Uterus (tissue), 4 donors: Measurements from ENCODE around the gene WNT11. TPM values are rescaled to one million over a fixed set of nuclear protein-coding genes. Genes with fewer than 3 reads are reported as not detected.

Source experiments
- DNase-seq, 2 donors: peaks; one replicate each; pipeline ENCODE4 v3.0.0-alpha.2; 2019 to 2020
- H3K27ac ChIP-seq, 2 donors: fragments of 200-600 bp; sonication (generic); 1 replicate in 1 of 2; 2 replicates in 1 of 2; pipeline ENCODE4 v1.5.1; 2016 to 2018
- H3K27me3 ChIP-seq, 2 donors: fragments of 200-600 bp; sonication (generic); one replicate each; pipeline ENCODE4 v1.5.1; 2018 to 2019; ENCODE audit warnings: control low read depth in 1 of 2
- H3K36me3 ChIP-seq, 2 donors: fragments of 200-600 bp; sonication (generic); one replicate each; pipeline ENCODE4 v1.5.1; 2019; ENCODE audit warnings: control low read depth in 1 of 2
- H3K4me1 ChIP-seq, 2 donors: fragments of 200-600 bp; sonication (generic); one replicate each; pipeline ENCODE4 v1.5.1; 2018 to 2019; ENCODE audit warnings: control low read depth in 1 of 2
- H3K4me3 ChIP-seq, 2 donors: fragments of 200-600 bp; sonication (generic); 1 replicate in 1 of 2; 2 replicates in 1 of 2; pipeline ENCODE4 v1.5.1; 2018 to 2019; ENCODE audit warnings: mild to moderate bottlenecking in 1 of 2
- H3K9me3 ChIP-seq, 2 donors: fragments of 200-600 bp; sonication (generic); one replicate each; pipeline ENCODE4 v1.5.1; 2019; ENCODE audit warnings: control low read depth in 1 of 2
- POLR2A ChIP-seq, 2 donors: fragments of 450-650 bp; IDR thresholded peaks; one replicate each; pipeline ENCODE4 v1.6.1; 2016; ENCODE audit warnings: antibody characterized with exemption in 2 of 2, mild to moderate bottlenecking in 1 of 2, moderate library complexity in 1 of 2
- intact Hi-C: fragments of 100-400 bp; cut with DNase I; formaldehyde crosslinking; loops from one replicate; pipeline ENCODE4 v1.15.1; 2023; ENCODE audit warnings: low total_unique reads
- total RNA-seq, 4 donors: library from RNA; depleted of rRNA in 3 of 4; stranded (reverse); fragments of >200 nt in 3 of 4; gene quantifications; one replicate each; pipeline versions ENCODE4 v1.1.0 to v1.2.4, GENCODE V29; 2014 to 2023
- TF ChIP-seq, protein P1 (sequence below), 4 experiments: fragments of 200-600 bp in 2 of 4; fragments of 450-650 bp in 2 of 4; sonication (generic) in 2 of 4; IDR thresholded peaks; one replicate each; pipeline ENCODE4 v1.5.1; 2016 to 2019; ENCODE audit warnings: antibody characterized with exemption in 4 of 4, mild to moderate bottlenecking in 2 of 4, moderate library complexity in 1 of 4
- donor health status: DM: yes; HTN: yes; CAD: no.

WNT11 gene
- total RNA-seq = 10 to 100 TPM in 2 of 4 donors, 1 to 10 TPM in 2; 5.1 to 16.7 (median 9.5) TPM

DNA sequence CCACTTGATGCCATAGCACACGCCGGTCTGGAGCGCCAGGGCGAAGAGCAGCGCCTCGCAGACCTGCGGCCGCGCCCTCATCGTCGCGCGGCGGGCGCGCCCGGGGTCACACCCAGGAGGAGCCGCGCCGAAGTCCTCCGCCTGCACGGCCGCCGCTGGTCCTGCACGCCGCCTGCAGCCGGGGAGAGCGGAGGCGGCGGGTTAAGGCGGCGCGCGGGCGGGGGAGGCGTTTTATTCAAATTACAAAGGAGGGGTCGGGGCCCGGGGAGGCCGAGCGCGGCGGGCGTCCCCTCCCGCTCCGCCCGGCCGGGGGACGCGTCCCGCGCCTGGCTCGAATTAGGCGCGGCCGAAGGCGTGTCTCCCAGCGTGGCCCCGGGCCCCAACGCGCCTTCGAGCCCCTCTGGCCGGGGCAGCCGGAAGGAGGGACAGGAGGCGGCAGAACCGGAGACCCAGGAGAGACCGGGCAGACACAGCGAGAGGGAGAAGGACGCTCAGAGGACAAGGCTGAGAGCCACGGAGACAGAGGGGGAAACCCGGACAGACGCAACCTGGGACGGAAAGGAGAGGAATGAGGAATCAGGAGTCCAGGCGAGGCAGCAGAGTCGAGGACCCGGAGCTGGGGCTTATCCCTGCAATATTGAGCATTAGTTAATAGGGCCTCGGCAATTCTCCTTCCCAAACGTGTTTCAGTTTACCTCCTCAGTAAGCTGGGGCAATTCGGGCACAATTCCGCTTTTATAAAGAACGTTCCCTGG, at the start of gene WNT11:
Gene WNT11 (minus strand): TSS at position 176 of the 755 bp plus-strand sequence. CDS start 95 bp downstream, at position 81.
- no peak for TF ChIP-seq POLR2A (IDR thresholded peaks at IDR 0.05)
- TF ChIP-seq, protein P1, sequence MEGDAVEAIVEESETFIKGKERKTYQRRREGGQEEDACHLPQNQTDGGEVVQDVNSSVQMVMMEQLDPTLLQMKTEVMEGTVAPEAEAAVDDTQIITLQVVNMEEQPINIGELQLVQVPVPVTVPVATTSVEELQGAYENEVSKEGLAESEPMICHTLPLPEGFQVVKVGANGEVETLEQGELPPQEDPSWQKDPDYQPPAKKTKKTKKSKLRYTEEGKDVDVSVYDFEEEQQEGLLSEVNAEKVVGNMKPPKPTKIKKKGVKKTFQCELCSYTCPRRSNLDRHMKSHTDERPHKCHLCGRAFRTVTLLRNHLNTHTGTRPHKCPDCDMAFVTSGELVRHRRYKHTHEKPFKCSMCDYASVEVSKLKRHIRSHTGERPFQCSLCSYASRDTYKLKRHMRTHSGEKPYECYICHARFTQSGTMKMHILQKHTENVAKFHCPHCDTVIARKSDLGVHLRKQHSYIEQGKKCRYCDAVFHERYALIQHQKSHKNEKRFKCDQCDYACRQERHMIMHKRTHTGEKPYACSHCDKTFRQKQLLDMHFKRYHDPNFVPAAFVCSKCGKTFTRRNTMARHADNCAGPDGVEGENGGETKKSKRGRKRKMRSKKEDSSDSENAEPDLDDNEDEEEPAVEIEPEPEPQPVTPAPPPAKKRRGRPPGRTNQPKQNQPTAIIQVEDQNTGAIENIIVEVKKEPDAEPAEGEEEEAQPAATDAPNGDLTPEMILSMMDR (IDR thresholded peaks at IDR 0.05) = no peak
- Histone ChIP-seq H3K27me3 (no peaks in the 10 kb centered on the region), H3K4me1 (peaks cover 0 to 36% of the 10 kb centered on the region in 2 donors), H3K4me3 (peak within 1 kb of the TSS; percentile 41 to 42), H3K27ac (peak within 1 kb of the TSS in 1 of 2 donors; percentile 29), H3K9me3 (no peaks in the 10 kb centered on the region), H3K36me3 (no peaks in the 10 kb centered on the region)
- peak; percentile 55 to 61 for DNase-seq
- intact Hi-C loops = loop anchor here (5.0 kb wide), 1 partner anchor 309 kb away; no protein-coding TSS in a partner anchor

DNA sequence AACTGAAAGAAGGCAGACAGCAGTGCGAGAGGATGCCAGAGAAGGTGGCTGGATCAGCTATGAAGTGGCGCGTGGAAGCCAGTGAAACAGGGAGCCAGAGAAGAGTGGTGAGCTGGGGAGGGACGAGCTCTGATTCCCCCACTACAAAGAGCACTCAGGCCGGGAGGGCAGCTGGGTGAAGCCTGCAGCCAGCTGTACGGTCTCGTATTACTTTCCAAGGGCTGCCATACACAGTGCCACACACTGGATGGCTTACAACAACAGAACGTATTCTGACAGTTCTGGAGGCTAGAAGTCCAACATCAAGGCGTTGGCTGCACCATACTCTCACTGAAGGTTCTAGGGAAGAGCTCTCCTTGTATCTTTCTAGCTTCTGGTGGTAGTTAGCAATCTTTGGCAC, 47.1 kb upstream of the WNT11 start:
- Histone ChIP-seq H3K4me1 (no peaks in the 10 kb centered on the region), H3K4me3 (no peak overlapping the region), H3K27me3 (no peaks in the 10 kb centered on the region), H3K36me3 (no peaks in the 10 kb centered on the region), H3K9me3 (no peaks in the 10 kb centered on the region), H3K27ac (no peak overlapping the region)
- TF ChIP-seq, protein P1 (IDR thresholded peaks at IDR 0.05) = no peak
- no peak for TF ChIP-seq POLR2A (IDR thresholded peaks at IDR 0.05)
- DNase-seq = no peak
- intact Hi-C loops = no loop called here

GRCh38 chr11:76252631-76253070, 46.3 kb upstream of the WNT11 start:
- Histone ChIP-seq H3K9me3 (no peaks in the 10 kb centered on the region), H3K27ac (no peak overlapping the region), H3K4me3 (no peak overlapping the region), H3K27me3 (no peaks in the 10 kb centered on the region), H3K36me3 (no peaks in the 10 kb centered on the region), H3K4me1 (no peaks in the 10 kb centered on the region)
- intact Hi-C loops = no loop called here
- DNase-seq = no peak
- TF ChIP-seq POLR2A (IDR thresholded peaks at IDR 0.05) = no peak
- TF ChIP-seq, protein P1 (IDR thresholded peaks at IDR 0.05) = no peak

DNA sequence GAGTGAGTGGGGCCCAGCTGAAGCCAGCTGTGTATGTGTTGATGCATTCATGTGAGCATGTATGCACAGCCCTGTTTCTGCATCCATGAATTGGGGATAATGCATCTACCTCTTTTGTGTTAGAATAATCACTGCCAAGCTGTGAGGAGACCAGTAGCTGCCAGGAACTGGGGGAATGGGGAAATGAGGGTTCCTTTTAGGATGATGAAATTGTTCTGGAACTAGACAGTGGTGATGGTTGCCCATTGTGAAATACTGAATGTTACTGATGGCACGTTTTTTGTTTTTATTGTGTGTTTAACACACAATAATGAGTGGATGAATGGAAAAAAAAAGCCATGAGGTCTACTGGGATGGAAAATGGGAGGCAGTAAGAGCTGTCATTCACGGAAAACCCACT, 45.3 kb upstream of the WNT11 start:
- Histone ChIP-seq H3K9me3 (no peaks in the 10 kb centered on the region), H3K27ac (no peak overlapping the region), H3K4me1 (no peaks in the 10 kb centered on the region), H3K27me3 (no peaks in the 10 kb centered on the region), H3K36me3 (no peaks in the 10 kb centered on the region), H3K4me3 (no peak overlapping the region)
- no peak for DNase-seq
- TF ChIP-seq POLR2A (IDR thresholded peaks at IDR 0.05) = no peak
- TF ChIP-seq, protein P1 (IDR thresholded peaks at IDR 0.05) = no peak
- intact Hi-C loops = no loop called here

GRCh38 chr11:76251226-76251575, 44.9 kb upstream of the WNT11 start:
- DNase-seq = no peak

More at GRCh38 chr11:76251226-76251575, 44.9 kb upstream of the WNT11 start:
- Histone ChIP-seq H3K27ac (no peak overlapping the region), H3K4me3 (no peak overlapping the region), H3K9me3 (no peaks in the 10 kb centered on the region), H3K27me3 (no peaks in the 10 kb centered on the region), H3K4me1 (no peaks in the 10 kb centered on the region), H3K36me3 (no peaks in the 10 kb centered on the region)
- TF ChIP-seq POLR2A (IDR thresholded peaks at IDR 0.05) = no peak
- TF ChIP-seq, protein P1 (IDR thresholded peaks at IDR 0.05) = no peak
- intact Hi-C loops = no loop called here
